Measurements from ENCODE around the gene FBXW11. TPM values are rescaled to one million over a fixed set of nuclear protein-coding genes. Genes with fewer than 3 reads are reported as not detected.
A peak's percentile ranks its signal among the peaks of the same experiment; 100 is the strongest.

The FBXW11 gene
- total RNA-seq, 1 experiment from 2014 or later: 53.7 TPM

GRCh38 chr5:171842777-171843328 lies 163.6 kb downstream of the FBXW11 start:
- Histone ChIP-seq H3K27me3 (ENCODE audit: control insufficient read depth, insufficient read depth, low read length) (no peaks in the 10 kb centered on the region), H3K36me3 (replicated peaks; ENCODE audit: control insufficient read depth, insufficient read depth, low read length) (no peaks in the 10 kb centered on the region), H3K4me3 (ENCODE audit: insufficient read depth, low read depth, low read length) (no peak overlapping the region)
- DNase-seq: no peak

- no peaks in the 10 kb centered on the region for H3K36me3 ChIP-seq (replicated peaks; ENCODE audit: control insufficient read depth, insufficient read depth, low read length)
- H3K4me3 ChIP-seq (ENCODE audit: insufficient read depth, low read depth, low read length): no peak overlapping the region
- H3K27me3 ChIP-seq (ENCODE audit: control insufficient read depth, insufficient read depth, low read length): no peaks in the 10 kb centered on the region
- no peak for DNase-seq
Measured at GRCh38 chr5:171841984-171842776, 164.3 kb downstream of the FBXW11 start.

GRCh38 chr5:171840711-171841522 lies 165.5 kb downstream of the FBXW11 start:
- Histone ChIP-seq H3K4me3 (ENCODE audit: insufficient read depth, low read depth, low read length) (no peak overlapping the region), H3K27me3 (ENCODE audit: control insufficient read depth, insufficient read depth, low read length) (no peaks in the 10 kb centered on the region), H3K36me3 (replicated peaks; ENCODE audit: control insufficient read depth, insufficient read depth, low read length) (no peaks in the 10 kb centered on the region)
- no peak for DNase-seq

GRCh38 chr5:171840066-171840465 lies 166.4 kb downstream of the FBXW11 start:
- Histone ChIP-seq H3K4me3 (ENCODE audit: insufficient read depth, low read depth, low read length) (no peak overlapping the region), H3K27me3 (ENCODE audit: control insufficient read depth, insufficient read depth, low read length) (no peaks in the 10 kb centered on the region), H3K36me3 (replicated peaks; ENCODE audit: control insufficient read depth, insufficient read depth, low read length) (no peaks in the 10 kb centered on the region)
- peak; percentile 69 for DNase-seq

- no peak for DNase-seq
- Histone ChIP-seq H3K36me3 (replicated peaks; ENCODE audit: control insufficient read depth, insufficient read depth, low read length) (no peaks in the 10 kb centered on the region), H3K27me3 (ENCODE audit: control insufficient read depth, insufficient read depth, low read length) (no peaks in the 10 kb centered on the region), H3K4me3 (ENCODE audit: insufficient read depth, low read depth, low read length) (no peak overlapping the region)
Measured at GRCh38 chr5:171839112-171839511, 167.3 kb downstream of the FBXW11 start.

GRCh38 chr5:171838066-171838465 lies 168.4 kb downstream of the FBXW11 start:
- DNase-seq: no peak
- H3K36me3 ChIP-seq (replicated peaks; ENCODE audit: control insufficient read depth, insufficient read depth, low read length): no peaks in the 10 kb centered on the region
- H3K4me3 ChIP-seq (ENCODE audit: insufficient read depth, low read depth, low read length): no peak overlapping the region
- no peaks in the 10 kb centered on the region for H3K27me3 ChIP-seq (ENCODE audit: control insufficient read depth, insufficient read depth, low read length)

- H3K27me3 ChIP-seq (ENCODE audit: control insufficient read depth, insufficient read depth, low read length): no peaks in the 10 kb centered on the region
- DNase-seq: no peak
- H3K36me3 ChIP-seq (replicated peaks; ENCODE audit: control insufficient read depth, insufficient read depth, low read length): no peaks in the 10 kb centered on the region
Measured at GRCh38 chr5:171837522-171837921, 168.9 kb downstream of the FBXW11 start.

GRCh38 chr5:171835066-171835465 lies 171.4 kb downstream of the FBXW11 start:
- H3K36me3 ChIP-seq (replicated peaks; ENCODE audit: control insufficient read depth, insufficient read depth, low read length): no peaks in the 10 kb centered on the region
- no peak for DNase-seq

More at GRCh38 chr5:171837522-171837921, 168.9 kb downstream of the FBXW11 start:
- no peak overlapping the region for H3K4me3 ChIP-seq (ENCODE audit: insufficient read depth, low read depth, low read length)

GRCh38 chr5:171834461-171834860 lies 172.0 kb downstream of the FBXW11 start:
- no peak for DNase-seq
- Histone ChIP-seq H3K27me3 (ENCODE audit: control insufficient read depth, insufficient read depth, low read length) (no peaks in the 10 kb centered on the region), H3K36me3 (replicated peaks; ENCODE audit: control insufficient read depth, insufficient read depth, low read length) (no peaks in the 10 kb centered on the region), H3K4me3 (ENCODE audit: insufficient read depth, low read depth, low read length) (no peak overlapping the region)

More at GRCh38 chr5:171835066-171835465, 171.4 kb downstream of the FBXW11 start:
- Histone ChIP-seq H3K4me3 (ENCODE audit: insufficient read depth, low read depth, low read length) (no peak overlapping the region), H3K27me3 (ENCODE audit: control insufficient read depth, insufficient read depth, low read length) (no peaks in the 10 kb centered on the region)

- H3K36me3 ChIP-seq (replicated peaks; ENCODE audit: control insufficient read depth, insufficient read depth, low read length): no peaks in the 10 kb centered on the region
- DNase-seq: no peak
- H3K27me3 ChIP-seq (ENCODE audit: control insufficient read depth, insufficient read depth, low read length): no peaks in the 10 kb centered on the region
Measured at GRCh38 chr5:171832775-171833174, 173.7 kb downstream of the FBXW11 start.

GRCh38 chr5:171830686-171831085 lies 175.8 kb downstream of the FBXW11 start:
- no peaks in the 10 kb centered on the region for H3K36me3 ChIP-seq (replicated peaks; ENCODE audit: control insufficient read depth, insufficient read depth, low read length)
- no peak overlapping the region for H3K4me3 ChIP-seq (ENCODE audit: insufficient read depth, low read depth, low read length)
- H3K27me3 ChIP-seq (ENCODE audit: control insufficient read depth, insufficient read depth, low read length): no peaks in the 10 kb centered on the region
- no peak for DNase-seq

More at GRCh38 chr5:171832775-171833174, 173.7 kb downstream of the FBXW11 start:
- no peak overlapping the region for H3K4me3 ChIP-seq (ENCODE audit: insufficient read depth, low read depth, low read length)

- no peaks in the 10 kb centered on the region for H3K36me3 ChIP-seq (replicated peaks; ENCODE audit: control insufficient read depth, insufficient read depth, low read length)
- H3K4me3 ChIP-seq (ENCODE audit: insufficient read depth, low read depth, low read length): no peak overlapping the region
- no peaks in the 10 kb centered on the region for H3K27me3 ChIP-seq (ENCODE audit: control insufficient read depth, insufficient read depth, low read length)
- DNase-seq: no peak
Measured at GRCh38 chr5:171827162-171827561, 179.3 kb downstream of the FBXW11 start.

GRCh38 chr5:171826132-171826531 lies 180.3 kb downstream of the FBXW11 start:
- H3K36me3 ChIP-seq (replicated peaks; ENCODE audit: control insufficient read depth, insufficient read depth, low read length): no peaks in the 10 kb centered on the region
- no peak for DNase-seq
- H3K4me3 ChIP-seq (ENCODE audit: insufficient read depth, low read depth, low read length): no peak overlapping the region
- no peaks in the 10 kb centered on the region for H3K27me3 ChIP-seq (ENCODE audit: control insufficient read depth, insufficient read depth, low read length)

GRCh38 chr5:171825051-171825450 lies 181.4 kb downstream of the FBXW11 start:
- DNase-seq: no peak
- Histone ChIP-seq H3K36me3 (replicated peaks; ENCODE audit: control insufficient read depth, insufficient read depth, low read length) (no peaks in the 10 kb centered on the region), H3K4me3 (ENCODE audit: insufficient read depth, low read depth, low read length) (no peak overlapping the region), H3K27me3 (ENCODE audit: control insufficient read depth, insufficient read depth, low read length) (no peaks in the 10 kb centered on the region)

- Histone ChIP-seq H3K27me3 (ENCODE audit: control insufficient read depth, insufficient read depth, low read length) (no peaks in the 10 kb centered on the region), H3K36me3 (replicated peaks; ENCODE audit: control insufficient read depth, insufficient read depth, low read length) (no peaks in the 10 kb centered on the region), H3K4me3 (ENCODE audit: insufficient read depth, low read depth, low read length) (no peak overlapping the region)
- DNase-seq: no peak
Measured at GRCh38 chr5:171823269-171823668, 183.2 kb downstream of the FBXW11 start.

Measured in H7 (cell line).